ENCODE measurements around the gene DOCK1.

The DOCK1 gene

DNA sequence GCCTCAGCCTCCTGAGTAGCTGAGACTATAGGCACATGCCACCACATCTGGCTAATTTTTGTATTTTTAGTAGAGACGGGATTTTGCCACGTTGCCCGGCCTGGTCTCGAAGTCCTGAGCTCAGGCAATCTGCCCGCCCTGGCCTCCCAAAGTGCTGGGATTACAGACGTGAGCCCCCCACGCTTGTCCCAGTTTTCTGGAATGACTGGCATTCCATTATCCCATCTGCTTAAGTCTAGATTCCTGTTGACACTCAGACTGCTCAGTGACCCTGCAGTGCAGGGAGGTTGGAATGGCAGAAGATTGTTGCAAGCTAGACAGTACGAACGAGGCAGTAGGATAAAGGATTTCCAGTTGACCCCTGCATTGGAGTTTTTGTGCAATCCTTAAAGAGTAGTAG is 508.8 kb downstream of the DOCK1 start:
- no peak for DNase-seq

- DNase-seq = no peak
Measured at GRCh38 chr10:127415116-127415515, 509.9 kb downstream of the DOCK1 start.

DNA sequence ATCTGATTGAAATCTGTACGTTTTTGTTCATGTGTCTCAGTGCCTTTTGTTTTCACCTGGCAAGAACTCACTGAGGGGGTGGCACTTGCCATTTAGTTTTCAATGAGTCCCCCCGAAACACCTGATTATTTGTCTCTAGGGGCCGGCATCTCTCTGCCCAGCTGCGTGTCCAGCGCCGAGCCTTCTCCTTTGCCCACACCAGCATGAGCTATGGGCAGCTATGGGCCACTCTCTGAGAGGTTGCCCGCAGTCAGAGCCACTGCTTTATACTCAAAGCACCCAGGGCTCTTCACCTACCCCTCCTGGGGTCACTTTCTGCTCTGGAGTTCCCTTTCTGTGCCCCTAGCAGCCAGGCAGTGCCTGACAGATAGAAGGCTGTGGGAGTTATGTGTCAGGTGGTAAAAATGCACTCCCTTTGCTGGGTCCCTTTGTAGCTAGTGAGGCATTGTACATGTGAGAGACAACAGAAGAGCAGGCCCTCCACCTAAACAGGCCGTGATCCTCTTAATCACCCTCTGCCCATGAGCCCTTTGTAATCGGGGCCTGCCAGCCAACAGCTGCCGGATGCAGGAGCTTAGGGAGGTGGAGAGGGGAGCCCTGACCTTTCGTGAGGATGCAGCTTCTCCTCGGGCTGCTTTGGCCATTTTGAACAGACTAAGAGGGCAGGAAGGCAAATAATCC is 510.8 kb downstream of the DOCK1 start:
- DNase-seq = no peak

- DNase-seq = no peak
Measured at GRCh38 chr10:127417031-127417430, 511.8 kb downstream of the DOCK1 start.

- no peak for DNase-seq
Measured at GRCh38 chr10:127417686-127418401, 512.6 kb downstream of the DOCK1 start.

GRCh38 chr10:127418536-127419168 is 513.4 kb downstream of the DOCK1 start:
- DNase-seq = no peak

GRCh38 chr10:127420138-127420684 is 515.0 kb downstream of the DOCK1 start:
- no peak for DNase-seq

DNA sequence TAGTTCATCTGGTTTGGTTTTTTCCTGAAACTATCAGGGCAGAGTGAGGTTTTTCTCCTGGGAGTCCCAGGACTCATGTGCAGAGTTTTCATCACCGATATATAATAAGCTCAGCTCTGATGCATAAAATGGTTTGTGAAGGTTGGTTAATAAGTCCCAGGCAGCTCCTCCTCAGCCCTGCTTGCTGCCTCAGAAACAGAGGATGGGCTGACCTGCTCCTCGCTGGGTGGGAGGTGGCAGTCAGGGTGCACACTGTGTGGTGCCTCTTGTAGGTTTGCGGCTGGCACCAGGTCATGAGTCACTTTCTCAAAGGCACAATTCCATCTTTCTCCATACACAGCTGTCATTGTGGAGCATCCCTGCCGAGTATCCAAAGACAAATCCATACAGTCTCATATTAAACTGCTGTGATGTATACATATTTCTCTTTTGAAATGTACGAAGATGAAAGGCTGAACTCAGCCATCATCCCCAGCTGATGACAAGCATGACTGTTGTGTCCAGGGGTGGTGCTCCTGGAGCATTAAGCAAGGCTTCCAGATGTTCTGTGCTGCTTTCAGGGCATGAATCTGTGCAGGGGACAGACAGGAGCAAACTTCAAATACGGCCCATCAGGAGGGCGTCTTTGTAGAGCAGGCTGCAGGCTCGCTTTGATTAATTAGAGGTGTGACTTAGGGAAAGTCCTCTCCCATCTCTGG is 518.1 kb downstream of the DOCK1 start:
- no peak for DNase-seq

GRCh38 chr10:127424594-127425264 is 519.5 kb downstream of the DOCK1 start:
- DNase-seq = no peak

GRCh38 chr10:127426746-127427145 is 521.5 kb downstream of the DOCK1 start:
- no peak for DNase-seq

GRCh38 chr10:127427926-127428325 is 522.7 kb downstream of the DOCK1 start:
- no peak for DNase-seq

DNA sequence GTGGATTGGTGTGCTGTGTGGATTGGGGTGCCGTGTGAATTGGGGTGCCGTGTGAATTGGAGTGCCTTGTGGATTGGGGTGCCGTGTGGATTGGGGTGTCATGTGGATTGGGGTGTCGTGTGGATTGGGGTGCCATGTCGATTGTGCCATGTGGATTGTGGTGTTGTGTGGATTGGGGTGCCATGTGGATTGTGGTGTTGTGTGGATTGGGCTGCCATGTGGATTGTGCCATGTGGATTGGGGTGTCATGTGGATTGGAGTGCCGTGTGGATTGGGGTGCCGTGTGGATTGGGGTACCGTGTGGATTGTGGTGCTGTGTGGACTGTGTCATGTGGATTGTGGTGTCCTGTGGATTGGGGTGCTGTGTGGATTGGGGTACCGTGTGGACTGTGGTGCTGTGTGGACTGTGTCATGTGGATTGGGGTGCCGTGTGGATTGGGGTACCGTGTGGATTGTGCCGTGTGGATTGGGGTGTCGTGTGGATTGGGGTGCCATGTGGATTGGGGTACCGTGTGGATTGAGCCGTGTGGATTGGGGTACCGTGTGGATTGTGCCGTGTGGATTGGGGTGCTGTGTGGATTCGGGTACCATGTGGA is 523.3 kb downstream of the DOCK1 start:
- no peak for DNase-seq

DNA sequence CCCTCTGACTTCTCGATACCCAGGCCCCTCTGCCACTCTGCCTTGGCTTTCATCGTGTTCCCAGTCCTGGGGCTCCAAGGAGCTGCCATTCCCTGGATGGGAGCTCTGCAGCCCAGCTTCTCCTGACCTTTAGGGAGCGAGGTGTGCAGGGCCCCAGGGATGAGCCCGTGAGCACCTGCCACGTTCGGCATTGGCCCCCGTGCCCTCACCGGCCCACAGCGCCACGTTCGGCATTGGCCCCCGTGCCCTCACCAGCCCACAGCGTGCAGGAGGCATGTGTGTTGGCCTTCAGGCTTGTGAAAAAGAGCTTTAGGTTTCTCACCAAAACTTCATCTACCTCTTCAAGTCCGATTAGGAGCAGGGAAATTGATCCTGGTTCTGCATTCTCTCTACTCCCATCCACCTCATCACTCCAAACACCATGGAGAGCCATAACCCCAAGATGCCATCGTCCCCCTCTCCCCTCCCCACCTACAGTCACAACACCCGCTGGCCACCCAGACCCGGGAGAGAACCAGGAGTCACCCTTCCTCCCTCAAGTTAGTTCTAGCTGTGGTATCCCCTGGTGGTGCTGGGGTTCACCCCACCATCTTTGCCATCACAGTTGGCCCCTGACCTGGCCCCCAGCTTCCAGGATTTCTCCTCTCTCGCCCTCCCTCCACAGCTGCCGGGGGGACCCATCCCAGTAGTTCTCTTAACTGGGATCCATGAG is 524.5 kb downstream of the DOCK1 start:
- DNase-seq = no peak

DNA sequence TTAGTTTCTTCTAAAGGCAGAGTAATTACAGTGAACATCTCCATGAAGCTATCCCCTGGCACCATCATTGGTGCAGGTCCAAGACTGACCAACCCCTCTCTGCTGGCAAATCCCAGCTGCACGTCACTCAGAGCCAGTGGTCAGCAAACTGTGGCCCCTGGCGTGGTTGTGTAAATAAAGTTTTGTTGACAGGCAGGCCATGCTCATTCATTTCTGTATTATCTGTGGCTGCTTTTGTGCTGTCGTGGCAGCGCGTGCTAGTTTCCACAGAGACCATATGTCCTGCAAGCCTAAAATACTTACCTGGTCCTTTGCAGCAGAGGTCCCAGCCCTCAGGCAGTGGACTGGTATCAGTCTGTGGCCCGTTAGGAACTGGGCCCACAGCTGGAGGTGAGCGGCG is 526.3 kb downstream of the DOCK1 start:
- no peak for DNase-seq

DNA sequence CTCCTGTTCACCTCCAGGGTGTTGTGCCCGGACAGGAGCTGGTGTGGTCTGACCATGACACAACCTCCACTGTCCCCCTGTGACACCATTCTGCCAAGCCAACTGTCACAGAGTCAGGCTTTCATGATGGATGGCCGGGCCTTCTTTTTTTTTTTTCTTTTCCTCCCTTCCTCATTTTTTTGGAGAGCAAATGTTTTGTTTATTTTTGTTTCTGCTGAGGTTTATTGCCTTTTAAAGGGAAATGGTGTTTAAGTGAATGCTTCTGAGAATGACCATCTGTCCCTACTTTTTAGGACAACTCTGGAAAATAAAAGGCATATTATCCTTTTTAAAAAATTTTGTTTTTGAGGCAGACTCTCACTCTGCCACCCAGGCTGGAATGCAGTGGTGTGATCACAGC is 528.8 kb downstream of the DOCK1 start:
- DNase-seq = no peak

GRCh38 chr10:127435246-127435645 is 530.0 kb downstream of the DOCK1 start:
- no peak for DNase-seq

GRCh38 chr10:127440371-127440770 is 535.1 kb downstream of the DOCK1 start:
- DNase-seq = no peak

DNA sequence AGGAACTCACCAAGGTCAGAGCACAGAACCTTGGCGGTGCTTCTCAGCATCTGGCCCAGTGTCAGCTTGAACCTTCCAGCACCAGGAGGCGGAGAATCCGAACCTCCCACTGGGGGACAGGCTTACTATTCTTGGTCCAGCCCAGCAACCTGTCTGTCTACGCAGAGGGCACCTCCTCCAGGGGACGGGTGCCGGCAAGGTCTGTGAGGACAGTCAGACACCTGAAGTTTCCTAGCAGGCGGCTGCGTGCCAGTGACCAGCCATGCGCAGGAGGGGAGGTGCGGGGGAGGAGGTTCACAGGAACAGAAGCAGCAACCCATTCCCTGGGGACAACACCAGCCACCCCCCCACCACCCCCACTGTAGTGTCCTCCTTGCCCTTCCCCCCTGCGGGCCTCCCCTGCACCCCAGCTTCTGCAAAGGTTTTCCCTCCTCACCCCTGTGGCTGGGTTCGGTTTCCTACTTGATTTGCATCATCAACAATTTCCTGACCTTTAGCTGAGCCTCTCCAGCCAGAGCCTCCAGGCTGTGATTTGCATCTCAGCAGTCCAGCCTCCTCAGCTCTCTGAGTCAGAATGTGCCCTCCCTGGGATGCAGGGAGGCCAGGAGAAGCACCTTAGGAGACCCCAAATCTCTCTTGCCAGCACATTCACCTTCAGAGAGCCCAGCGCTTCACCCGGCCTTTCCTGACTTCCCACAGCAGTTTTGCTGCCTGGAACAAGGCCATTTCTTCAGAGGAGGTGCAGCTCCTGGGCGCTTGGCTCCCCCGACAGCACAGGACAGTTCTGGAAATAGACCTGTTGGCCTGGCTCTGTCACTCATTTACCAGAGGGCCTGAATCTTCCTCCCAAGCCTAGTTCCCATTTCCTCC is 536.4 kb downstream of the DOCK1 start:
- no peak for DNase-seq

- no peak for DNase-seq
Measured at GRCh38 chr10:127442220-127442525, 536.9 kb downstream of the DOCK1 start.

GRCh38 chr10:127444155-127444554 is 538.9 kb downstream of the DOCK1 start:
- DNase-seq = no peak

DNA sequence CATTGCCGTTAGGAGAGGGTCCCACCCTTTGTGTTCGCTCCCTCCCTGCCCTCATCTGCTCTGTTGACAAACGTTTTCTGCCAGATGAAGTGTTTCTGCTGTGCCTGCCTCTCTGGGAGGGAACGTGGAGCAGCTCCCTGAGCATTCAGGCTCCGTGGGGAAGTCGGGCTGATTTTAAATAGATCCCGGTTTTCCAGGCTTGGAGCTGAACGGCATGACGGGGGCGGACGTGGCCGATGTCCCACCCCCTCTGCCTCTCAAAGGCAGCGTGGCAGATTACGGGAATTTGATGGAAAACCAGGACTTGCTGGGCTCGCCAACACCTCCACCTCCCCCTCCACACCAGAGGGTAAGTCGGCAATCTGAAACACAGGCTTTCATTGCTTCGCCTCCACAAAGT is 542.0 kb downstream of the DOCK1 start:
- no peak for DNase-seq

All from stimulated activated CD8-positive, alpha-beta memory T cell treated with anti-CD3 and anti-CD28 coated beads, Interleukin-4, amount 100 ng/mL, for 48 hours (primary cell).